Measurements from ENCODE around the gene PITPNB. TPM values are rescaled to one million over a fixed set of nuclear protein-coding genes. Genes with fewer than 3 reads are reported as not detected.

The PITPNB gene
- total RNA-seq, 4 donors from 2014 or later = 28.0 to 48.2 (median 40.3) TPM

DNA sequence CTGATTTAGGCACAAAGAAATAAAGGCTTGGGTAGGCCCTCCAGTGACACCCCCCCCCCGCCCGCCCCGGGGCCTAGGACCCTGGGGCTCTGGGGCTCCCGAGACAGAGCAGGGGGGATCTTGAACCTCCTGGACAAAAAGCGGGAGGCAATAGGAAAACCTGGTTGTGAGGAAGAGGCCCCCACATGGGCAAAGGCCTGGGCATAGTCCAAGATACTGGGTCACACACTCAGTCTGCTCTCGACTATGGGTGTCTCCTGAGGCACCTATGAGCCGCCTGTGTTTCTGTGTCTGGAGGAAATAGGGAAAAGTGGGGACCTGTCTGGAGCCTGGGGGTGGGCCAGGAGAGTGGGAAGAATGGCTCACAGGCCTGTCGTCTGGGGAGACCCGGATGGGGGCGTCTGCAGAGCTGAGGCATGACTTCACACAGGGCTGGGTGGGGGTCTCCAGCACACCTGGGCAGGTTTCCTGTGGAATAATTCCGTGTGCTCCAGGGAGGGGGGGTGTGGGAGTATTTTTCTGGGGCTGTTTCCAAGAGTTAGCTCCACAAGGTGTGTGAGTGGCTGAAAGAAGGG, 115.1 kb downstream of the PITPNB start:
- intact Hi-C loops (cut with DNase I; ENCODE audit: low total_unique reads) = no loop called here
- no peak for DNase-seq

DNA sequence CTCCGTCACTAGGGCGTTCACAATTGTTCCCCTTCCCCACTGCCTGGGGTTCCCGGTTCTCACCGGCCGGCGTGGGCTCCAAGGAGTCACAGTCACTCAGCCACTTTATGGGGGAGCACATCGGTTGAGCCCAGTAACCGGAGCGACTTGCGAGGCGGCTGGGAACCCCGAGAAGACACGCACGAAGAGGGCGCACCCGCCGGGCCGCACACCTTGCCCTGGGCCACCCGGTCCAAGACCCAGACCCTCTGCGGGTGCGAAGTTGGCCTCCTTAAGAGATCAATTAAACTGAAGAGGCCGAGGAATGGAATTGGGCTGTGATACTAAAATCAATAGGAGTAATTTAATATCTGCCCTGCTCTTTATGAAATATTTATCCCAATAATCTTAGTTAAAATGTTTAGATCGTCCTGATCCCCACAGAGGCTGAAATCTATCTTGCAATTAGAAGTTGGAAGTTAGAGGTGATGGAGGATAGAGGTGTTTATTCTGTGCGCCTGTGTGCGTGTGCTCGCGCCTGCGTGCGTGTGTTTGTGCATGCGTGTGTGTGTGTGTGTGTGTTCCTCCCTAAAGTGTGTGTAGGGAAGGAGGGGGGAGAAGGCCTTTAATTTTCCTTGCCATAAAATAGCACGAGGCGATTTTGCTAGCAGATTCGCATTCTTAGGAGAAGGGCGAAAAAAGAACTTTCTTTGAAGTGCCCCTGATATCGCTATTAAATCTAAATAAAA, 116.5 kb downstream of the PITPNB start:
- no peak for TF ChIP-seq EP300 (IDR thresholded peaks at IDR 0.05; ENCODE audit: low read depth)
- TF ChIP-seq POLR2A (IDR thresholded peaks at IDR 0.05) = no peak
- no peak for TF ChIP-seq POLR2AphosphoS5 (IDR thresholded peaks at IDR 0.05)
- TF ChIP-seq, protein P1, sequence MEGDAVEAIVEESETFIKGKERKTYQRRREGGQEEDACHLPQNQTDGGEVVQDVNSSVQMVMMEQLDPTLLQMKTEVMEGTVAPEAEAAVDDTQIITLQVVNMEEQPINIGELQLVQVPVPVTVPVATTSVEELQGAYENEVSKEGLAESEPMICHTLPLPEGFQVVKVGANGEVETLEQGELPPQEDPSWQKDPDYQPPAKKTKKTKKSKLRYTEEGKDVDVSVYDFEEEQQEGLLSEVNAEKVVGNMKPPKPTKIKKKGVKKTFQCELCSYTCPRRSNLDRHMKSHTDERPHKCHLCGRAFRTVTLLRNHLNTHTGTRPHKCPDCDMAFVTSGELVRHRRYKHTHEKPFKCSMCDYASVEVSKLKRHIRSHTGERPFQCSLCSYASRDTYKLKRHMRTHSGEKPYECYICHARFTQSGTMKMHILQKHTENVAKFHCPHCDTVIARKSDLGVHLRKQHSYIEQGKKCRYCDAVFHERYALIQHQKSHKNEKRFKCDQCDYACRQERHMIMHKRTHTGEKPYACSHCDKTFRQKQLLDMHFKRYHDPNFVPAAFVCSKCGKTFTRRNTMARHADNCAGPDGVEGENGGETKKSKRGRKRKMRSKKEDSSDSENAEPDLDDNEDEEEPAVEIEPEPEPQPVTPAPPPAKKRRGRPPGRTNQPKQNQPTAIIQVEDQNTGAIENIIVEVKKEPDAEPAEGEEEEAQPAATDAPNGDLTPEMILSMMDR (IDR thresholded peaks at IDR 0.05) = no peak
- intact Hi-C loops (cut with DNase I; ENCODE audit: low total_unique reads) = no loop called here
- no peaks in the 10 kb centered on the region for H3K9me3 ChIP-seq
- no peaks in the 10 kb centered on the region for H3K36me3 ChIP-seq
- peaks cover 2 to 34% (median 20%) of the 10 kb centered on the region in 4 donors for H3K4me1 ChIP-seq
- no peak for DNase-seq
- WGBS, 2 donors (ENCODE audit: low coverage in 1 of 2) = 34 to 44% methylated on average over 14 to 25 of the region's 35 CpGs
- peaks cover 64% of the 10 kb centered on the region for H3K27me3 ChIP-seq
- H3K27ac ChIP-seq = peak overlapping the region; percentile 58 to 85 (median 80)
- H3K4me3 ChIP-seq = peak overlapping the region; percentile 51 to 69 (median 60)
- in situ Hi-C loops (cut with MboI; ENCODE audit: low pct_ligation_motif_present in 1 of 4, low pct_unique_long_range_greater_than_20kb in 1 of 4, low sequenced_read_pairs in 3 of 4) = loop anchor here (10.0 to 25.0 kb wide), 4 partner anchors 388 to 1048 kb away; no protein-coding TSS in a partner anchor

More for the DNA sequence above, 115.1 kb downstream of the PITPNB start:
- no peaks in the 10 kb centered on the region for H3K9me3 ChIP-seq
- in situ Hi-C loops (cut with MboI; ENCODE audit: low pct_ligation_motif_present in 1 of 4, low pct_unique_long_range_greater_than_20kb in 1 of 4, low sequenced_read_pairs in 3 of 4) = loop anchor here (10.0 to 25.0 kb wide), 4 partner anchors 389 to 1049 kb away; no protein-coding TSS in a partner anchor
- H3K4me3 ChIP-seq = no peak overlapping the region
- H3K4me1 ChIP-seq = peaks cover 2 to 32% (median 20%) of the 10 kb centered on the region in 4 donors
- 63% methylated on average over 11 of the region's 11 CpGs; no CpG with 5 or more reads in 1 of the 2 donors for WGBS, 2 donors (ENCODE audit: low coverage in 1 of 2)
- no peak overlapping the region for H3K27ac ChIP-seq
- H3K36me3 ChIP-seq = no peaks in the 10 kb centered on the region
- H3K27me3 ChIP-seq = peaks cover 50% of the 10 kb centered on the region
- TF ChIP-seq POLR2A (IDR thresholded peaks at IDR 0.05) (no peak), POLR2AphosphoS5 (IDR thresholded peaks at IDR 0.05) (no peak), EP300 (IDR thresholded peaks at IDR 0.05; ENCODE audit: low read depth) (no peak)
- TF ChIP-seq, protein P1 (IDR thresholded peaks at IDR 0.05) = no peak

Small RNAs within 50 kb of the gene (small RNA-seq; reads per million reads assigned to genes)
- gene MIR3199-1 (0 to 0.14 (median 0.06) reads per million in 4 donors), gene RF02198 (0 reads per million in 4 donors)

Other genes starting within 250 kb of the PITPNB start
- 1 to 10 TPM; 1.1 to 4.2 (median 3.0) TPM for gene MN1, start 117.5 kb downstream of the PITPNB start, total RNA-seq